H1 (cell line): Measurements from ENCODE around the gene TNFRSF13B. TPM values are rescaled to one million over a fixed set of nuclear protein-coding genes. Genes with fewer than 3 reads are reported as not detected.

ENCODE experiments used
- CTCF ChIA-PET: fragments of 300-600 bp; sonication (Branson Sonifier 250); formaldehyde crosslinking; loops from one replicate; lab custom pipeline; 2021; ENCODE audit not compliant: partially characterized antibody; lab: Charles Lee
- POLR2A ChIA-PET: fragments of 300-600 bp; sonication (Branson Sonifier 250); formaldehyde crosslinking; loops from one replicate; lab custom pipeline; 2021; ENCODE audit warnings: inconsistent platforms; ENCODE audit not compliant: partially characterized antibody; lab: Charles Lee
- DNase-seq, 2 experiments: peaks; one replicate each; pipeline versions ENCODE4 v3.0.0 to v3.0.0-alpha.2; 2010 to 2022; ENCODE audit warnings: low spot score in 2 of 2, low read depth in 1 of 2, mixed read lengths in 1 of 2
- FAIRE-seq: peaks from 2 replicates; lab custom pipeline; 2011; peaks lifted over from hg19 to GRCh38; lab: Jason Lieb, UNC
- H2AFZ ChIP-seq: 2 replicates; pipeline ENCODE4 v1.8.1; 2012; ENCODE audit warnings: low read length, inconsistent platforms
- H2AK5ac ChIP-seq: 2 replicates; pipeline ENCODE4 v1.6.1; 2013; ENCODE audit warnings: low read depth, low read length
- H2BK120ac ChIP-seq: replicated peaks from 2 replicates; pipeline ENCODE3; 2013; ENCODE audit warnings: low read depth, low read length, inconsistent platforms
- H2BK12ac ChIP-seq: 2 replicates; pipeline ENCODE4 v1.6.1; 2013; ENCODE audit warnings: low read depth, low read length
- H2BK15ac ChIP-seq: 2 replicates; pipeline ENCODE4 v1.6.1; 2013; ENCODE audit warnings: low read length
- H2BK20ac ChIP-seq: 2 replicates; pipeline ENCODE4 v1.6.1; 2013; ENCODE audit warnings: low read length
- H2BK5ac ChIP-seq: 2 replicates; pipeline ENCODE4 v1.6.1; 2013; ENCODE audit warnings: low read depth, low read length
- H3K14ac ChIP-seq: 2 replicates; pipeline ENCODE4 v1.6.1; 2013; ENCODE audit warnings: inconsistent platforms; ENCODE audit not compliant: insufficient read length
- H3K18ac ChIP-seq: 2 replicates; pipeline ENCODE4 v1.6.1; 2013; ENCODE audit warnings: low read length; ENCODE audit errors: extremely low read depth
- H3K23ac ChIP-seq: 2 replicates; pipeline ENCODE4 v1.6.1; 2013; ENCODE audit warnings: inconsistent platforms; ENCODE audit not compliant: insufficient read length
- H3K23me2 ChIP-seq: 2 replicates; pipeline ENCODE4 v1.6.1; 2013; ENCODE audit warnings: low read depth, low read length
- H3K27ac ChIP-seq: 2 replicates; pipeline ENCODE4 v1.6.1; 2011; ENCODE audit warnings: low read depth, low read length, inconsistent platforms
- H3K27me3 ChIP-seq, 4 experiments: replicated peaks in 1 of 4; 1 replicate in 1 of 4; 2 replicates in 3 of 4; pipeline versions ENCODE4 v1.6.1 to v1.8.1; 2011 to 2013; ENCODE audit warnings: low read length in 3 of 4, mild to moderate bottlenecking in 3 of 4, inconsistent platforms in 2 of 4, mixed read lengths in 2 of 4, moderate library complexity in 1 of 4; ENCODE audit not compliant: control insufficient read depth in 3 of 4, insufficient read depth in 3 of 4; ENCODE audit errors: extremely low read depth in 1 of 4
- H3K36me3 ChIP-seq, 4 experiments: 2 replicates each; pipeline versions ENCODE4 v1.6.1 to v1.8.1; 2011 to 2013; ENCODE audit warnings: mild to moderate bottlenecking in 4 of 4, low read length in 3 of 4, moderate library complexity in 2 of 4, control low read depth in 1 of 4, inconsistent platforms in 1 of 4; ENCODE audit not compliant: insufficient read depth in 4 of 4, control insufficient read depth in 2 of 4
- H3K4ac ChIP-seq: replicated peaks from 2 replicates; pipeline ENCODE3; 2013; ENCODE audit warnings: low read length, low read depth, mixed read lengths, inconsistent platforms; ENCODE audit not compliant: insufficient read length
- H3K4me1 ChIP-seq, 4 experiments: replicated peaks in 1 of 4; 1 replicate in 1 of 4; 2 replicates in 3 of 4; pipeline versions ENCODE4 v1.6.1 to v1.8.1; 2011 to 2013; ENCODE audit warnings: low read length in 3 of 4, inconsistent platforms in 2 of 4, mixed read lengths in 1 of 4; ENCODE audit not compliant: insufficient read depth in 4 of 4, control insufficient read depth in 3 of 4
- H3K4me2 ChIP-seq, 2 experiments: 2 replicates each; pipeline versions ENCODE4 v1.6.1 to v1.8.1; 2011 to 2013; ENCODE audit warnings: low read depth in 2 of 2, low read length in 2 of 2, control low read depth in 1 of 2, inconsistent platforms in 1 of 2, mild to moderate bottlenecking in 1 of 2; ENCODE audit not compliant: insufficient read depth in 1 of 2
- H3K4me3 ChIP-seq, 4 experiments: fragments of 200-600, 300-600 bp in 1 of 4; sonication (generic), shearing (Covaris generic), sonication (Bioruptor Twin) in 1 of 4; 2 replicates each; pipeline versions ENCODE4 v1.5.1 to v1.8.1; 2011 to 2016; ENCODE audit warnings: low read length in 4 of 4, low read depth in 3 of 4, control low read depth in 2 of 4, inconsistent platforms in 2 of 4, mild to moderate bottlenecking in 2 of 4, mixed read lengths in 1 of 4, moderate library complexity in 1 of 4; ENCODE audit not compliant: insufficient read depth in 2 of 4; ENCODE audit errors: extremely low read depth in 1 of 4
- H3K56ac ChIP-seq: replicated peaks from 2 replicates; pipeline ENCODE3; 2013; ENCODE audit warnings: low read depth, mild to moderate bottlenecking, mixed read lengths, low read length, inconsistent platforms; ENCODE audit not compliant: insufficient read length
- H3K79me1 ChIP-seq: 2 replicates; pipeline ENCODE4 v1.6.1; 2013; ENCODE audit warnings: low read depth, low read length, control low read depth
- H3K79me2 ChIP-seq, 2 experiments: 2 replicates each; pipeline versions ENCODE4 v1.6.1 to v1.8.1; 2012 to 2013; ENCODE audit warnings: low read length in 2 of 2, mild to moderate bottlenecking in 2 of 2, inconsistent platforms in 1 of 2; ENCODE audit not compliant: insufficient read depth in 2 of 2, control insufficient read depth in 1 of 2
- H3K9ac ChIP-seq, 4 experiments: replicated peaks in 1 of 4; 1 replicate in 1 of 4; 2 replicates in 3 of 4; pipeline versions ENCODE4 v1.6.1 to v1.8.1; 2011 to 2013; ENCODE audit warnings: low read depth in 3 of 4, low read length in 3 of 4, control low read depth in 2 of 4, mild to moderate bottlenecking in 2 of 4, moderate library complexity in 2 of 4, inconsistent platforms in 1 of 4; ENCODE audit errors: extremely low read depth in 1 of 4
- H3K9me3 ChIP-seq, 2 experiments: 2 replicates each; pipeline versions ENCODE4 v1.6.1 to v1.8.1; 2012 to 2013; ENCODE audit warnings: mild to moderate bottlenecking in 2 of 2, moderate library complexity in 2 of 2, control low read depth in 1 of 2, inconsistent platforms in 1 of 2, low read depth in 1 of 2, low read length in 1 of 2, mixed read lengths in 1 of 2; ENCODE audit not compliant: insufficient read depth in 2 of 2
- H4K20me1 ChIP-seq, 2 experiments: replicated peaks in 1 of 2; 2 replicates each; pipeline versions ENCODE3 to v1.8.1; 2011 to 2013; ENCODE audit warnings: inconsistent platforms in 2 of 2, low read length in 2 of 2, mild to moderate bottlenecking in 1 of 2; ENCODE audit not compliant: insufficient read depth in 2 of 2, control insufficient read depth in 1 of 2
- H4K5ac ChIP-seq: 2 replicates; pipeline ENCODE4 v1.6.1; 2013; ENCODE audit warnings: low read length, low read depth, mixed read lengths, inconsistent platforms; ENCODE audit not compliant: insufficient read length
- H4K8ac ChIP-seq: 2 replicates; pipeline ENCODE4 v1.8.0; 2013; ENCODE audit warnings: mild to moderate bottlenecking, moderate library complexity, low read length, inconsistent platforms; ENCODE audit not compliant: insufficient read depth; ENCODE audit errors: extremely low read depth
- H4K91ac ChIP-seq: replicated peaks from 2 replicates; pipeline ENCODE3; 2013; ENCODE audit warnings: low read length, mixed read lengths, inconsistent platforms; ENCODE audit not compliant: insufficient read length
- BACH1 ChIP-seq: IDR thresholded peaks from 2 replicates; pipeline ENCODE4 v1.6.1; 2012; ENCODE audit warnings: low read length, improper control_type of control experiment
- BCL11A ChIP-seq, 2 experiments: IDR thresholded peaks; one replicate each; pipeline ENCODE4 v1.6.1; 2011; ENCODE audit warnings: low read depth in 2 of 2, low read length in 2 of 2, mild to moderate bottlenecking in 2 of 2
- CEBPB ChIP-seq: IDR thresholded peaks from 2 replicates; pipeline ENCODE4 v1.6.1; 2012; ENCODE audit warnings: low read depth, low read length
- CHD1 ChIP-seq: IDR thresholded peaks from 2 replicates; pipeline ENCODE4 v1.6.1; 2012; ENCODE audit warnings: low read depth, low read length, improper control_type of control experiment
- CTCF ChIP-seq, 3 experiments: IDR thresholded peaks; 1 replicate in 2 of 3; 2 replicates in 1 of 3; pipeline versions ENCODE4 v1.5.1 to v1.6.1; 2011; ENCODE audit warnings: low read length in 3 of 3, mild to moderate bottlenecking in 3 of 3, inconsistent platforms in 2 of 3, low read depth in 1 of 3, moderate library complexity in 1 of 3; ENCODE audit not compliant: insufficient read depth in 1 of 3; ENCODE audit errors: control extremely low read depth in 1 of 3
- E2F6 ChIP-seq: IDR thresholded peaks from 2 replicates; pipeline ENCODE4 v1.6.1; 2012; ENCODE audit warnings: inconsistent platforms
- KDM1A ChIP-seq: fragments of 200-600, 300-600 bp; sonication (generic); IDR thresholded peaks from 2 replicates; pipeline ENCODE4 v1.7.1; 2016; ENCODE audit warnings: mild to moderate bottlenecking, low read length, borderline replicate concordance
- SAP30 ChIP-seq: fragments of 300-600 bp; sonication (generic); IDR thresholded peaks from 2 replicates; pipeline ENCODE4 v1.7.1; 2012; ENCODE audit warnings: low read length, moderate library complexity, mild to moderate bottlenecking, inconsistent platforms; ENCODE audit not compliant: insufficient read depth, insufficient replicate concordance
- SP2 ChIP-seq: IDR thresholded peaks from 2 replicates; pipeline ENCODE4 v1.6.1; 2012; ENCODE audit warnings: mild to moderate bottlenecking, low read length, inconsistent platforms
- SRF ChIP-seq: IDR thresholded peaks from 2 replicates; pipeline ENCODE4 v1.6.1; 2011; ENCODE audit warnings: mild to moderate bottlenecking, low read depth, low read length, moderate library complexity
- WGBS, 2 experiments: shearing (Covaris generic) in 1 of 2; methylation state at CpG; one replicate each; pipeline versions ENCODE4 v1.1.6 to v1.1.7; 2013 to 2015; ENCODE audit warnings: low lambda C conversion rate in 2 of 2, mixed read lengths in 2 of 2, inconsistent platforms in 1 of 2, low coverage in 1 of 2, missing lambda C conversion rate in 1 of 2; ENCODE audit not compliant: insufficient replicate concordance in 2 of 2, insufficient coverage in 1 of 2, insufficient read length in 1 of 2; ENCODE audit errors: extremely low coverage in 1 of 2, missing lambda C conversion rate in 1 of 2; 5-methylcytosine and 5-hydroxymethylcytosine counted together
- polyA plus RNA-seq, 7 experiments: library from polyadenylated mRNA; depleted of rRNA in 3 of 7; stranded (reverse) in 5 of 7; unstranded in 2 of 7; fragments of >200 nt in 5 of 7; fragments of 200-250 nt in 2 of 7; gene quantifications; 1 replicate in 5 of 7; 2 replicates in 1 of 7; 4 replicates in 1 of 7; pipeline versions ENCODE4 v1.2.1 to v1.2.3, GENCODE V29; 2011 to 2013; ENCODE audit warnings: missing spikeins in 2 of 7, mixed read lengths in 2 of 7
- total RNA-seq: library from RNA; stranded (reverse); fragmentation: NEBNext Ultra II Directional; extraction: Animal tissue kit (Norgen Biotek cat#: 25700); gene quantifications from 2 replicates; pipeline ENCODE4 v1.2.1, GENCODE V29; 2021

TNFRSF13B gene
- total and polyA plus RNA-seq, 2 of the 8 experiments (the other 6 are each of a cell fraction or from before 2014, with no cell fraction given): not detected

GRCh38 chr17:16973760-16974540, 2.0 kb upstream of the TNFRSF13B start:
- WGBS, 2 experiments: 90% methylated on average over 13 of the region's 13 CpGs; no CpG with 5 or more reads in 1 of the 2 experiments
- no peaks in the 10 kb centered on the region for H3K9me3 ChIP-seq
- no peak overlapping the region for H3K27ac ChIP-seq
- H3K4me2 ChIP-seq: no peak overlapping the region
- no peaks in the 10 kb centered on the region for H4K20me1 ChIP-seq
- H3K79me2 ChIP-seq: no peaks in the 10 kb centered on the region
- H3K4me3 ChIP-seq: no peak overlapping the region
- H3K36me3 ChIP-seq: no peaks in the 10 kb centered on the region
- H4K8ac ChIP-seq: no peak overlapping the region
- CTCF ChIA-PET: interaction anchor here (1.2 to 2.6 kb wide), 5 partner anchors 8 to 198 kb away, joined by 3 to 7 read pairs (median 5); no protein-coding TSS in a partner anchor
- FAIRE-seq (no peak), DNase-seq (peak in 1 of 2 experiments; percentile 23)
- POLR2A ChIA-PET: no interaction called here
- H3K18ac ChIP-seq: no peak overlapping the region
- no peak overlapping the region for H2BK120ac ChIP-seq
- no peaks in the 10 kb centered on the region for H3K79me1 ChIP-seq
- H3K4me1 ChIP-seq: no peaks in the 10 kb centered on the region; a peak in 1 of 7 replicates
- H3K14ac ChIP-seq: no peak overlapping the region
- no peak overlapping the region for H2BK5ac ChIP-seq
- H2AFZ ChIP-seq: no peak overlapping the region
- no peak overlapping the region for H3K4ac ChIP-seq
- H2BK20ac ChIP-seq: no peak overlapping the region
- no peak overlapping the region for H2BK12ac ChIP-seq
- no peak overlapping the region for H3K56ac ChIP-seq
- H4K91ac ChIP-seq: no peak overlapping the region
- H3K27me3 ChIP-seq: no peaks in the 10 kb centered on the region
- H4K5ac ChIP-seq: no peak overlapping the region
- H3K23ac ChIP-seq: no peak overlapping the region
- no peaks in the 10 kb centered on the region; the same call in 1 of the 2 replicates for H3K23me2 ChIP-seq
- H2BK15ac ChIP-seq: no peak overlapping the region
- no peak overlapping the region for H3K9ac ChIP-seq
- no peak overlapping the region for H2AK5ac ChIP-seq
- TF ChIP-seq CTCF (IDR thresholded peaks at IDR 0.05; ENCODE audit: control extremely low read depth in 1 of 3, insufficient read depth in 1 of 3, low read depth in 1 of 3, low read length in 3 of 3) (no peak), CHD1 (no peak), SRF (no peak), BCL11A (IDR thresholded peaks at IDR 0.05; ENCODE audit: low read depth in 2 of 2, low read length in 2 of 2) (no peak), CEBPB (no peak), SP2 (no peak), SAP30 (no peak), BACH1 (no peak), KDM1A (no peak), E2F6 (no peak)
